Thyroid gland (tissue), 4 donors: Measurements from ENCODE around the gene NBAS. TPM values are rescaled to one million over a fixed set of nuclear protein-coding genes. Genes with fewer than 3 reads are reported as not detected.

ENCODE experiments used
- DNase-seq, 2 donors: peaks; one replicate each; pipeline ENCODE4 v3.0.0-alpha.2; 2019
- H3K27ac ChIP-seq, 3 donors: fragments of 200-600 bp; sonication (generic); 1 replicate in 2 of 3; 2 replicates in 1 of 3; pipeline ENCODE4 v1.5.1; 2016 to 2019; ENCODE audit warnings: mild to moderate bottlenecking in 1 of 3, moderate library complexity in 1 of 3
- H3K27me3 ChIP-seq: fragments of 200-600 bp; sonication (generic); one replicate; pipeline ENCODE4 v1.5.1; 2019
- H3K36me3 ChIP-seq, 2 donors: fragments of 200-600 bp; sonication (generic); one replicate each; pipeline ENCODE4 v1.5.1; 2016 to 2019
- H3K4me1 ChIP-seq, 2 donors: fragments of 200-600 bp; sonication (generic); one replicate each; pipeline ENCODE4 v1.5.1; 2017 to 2019
- H3K4me3 ChIP-seq, 3 donors: fragments of 200-600 bp; sonication (generic); replicated peaks in 1 of 3; 1 replicate in 2 of 3; 2 replicates in 1 of 3; pipeline ENCODE4 v1.5.1; 2016; ENCODE audit warnings: mild to moderate bottlenecking in 1 of 3
- H3K9me3 ChIP-seq: fragments of 200-600 bp; sonication (generic); one replicate; pipeline ENCODE4 v1.5.1; 2017
- CTCF ChIP-seq, 6 experiments: fragments of 200-600 bp in 3 of 6; fragments of 450-650 bp in 3 of 6; sonication (generic) in 3 of 6; IDR thresholded peaks; one replicate each; pipeline ENCODE4 v1.5.1; 2016 to 2019; ENCODE audit warnings: antibody characterized with exemption in 6 of 6, mild to moderate bottlenecking in 2 of 6, inconsistent platforms in 1 of 6, moderate library complexity in 1 of 6
- POLR2A ChIP-seq, 2 donors: fragments of 450-650 bp; IDR thresholded peaks; one replicate each; pipeline ENCODE4 v1.6.1; 2017; ENCODE audit warnings: antibody characterized with exemption in 2 of 2, mild to moderate bottlenecking in 2 of 2, moderate library complexity in 1 of 2
- WGBS, 2 donors: methylation state at CpG; one replicate each; pipeline ENCODE4 v1.1.5; 2017; 5-methylcytosine and 5-hydroxymethylcytosine counted together
- intact Hi-C: fragments of 100-400 bp; cut with DNase I; formaldehyde crosslinking; loops from one replicate; pipeline ENCODE4 v1.15.1; 2023
- total RNA-seq, 4 donors: library from RNA; depleted of rRNA; stranded (reverse); fragments of >200 nt; gene quantifications; one replicate each; pipeline ENCODE4 v1.2.3, GENCODE V29; 2016

Gene NBAS
- total RNA-seq, result 10 to 100 TPM; 50.4 to 71.5 (median 54.7) TPM

DNA sequence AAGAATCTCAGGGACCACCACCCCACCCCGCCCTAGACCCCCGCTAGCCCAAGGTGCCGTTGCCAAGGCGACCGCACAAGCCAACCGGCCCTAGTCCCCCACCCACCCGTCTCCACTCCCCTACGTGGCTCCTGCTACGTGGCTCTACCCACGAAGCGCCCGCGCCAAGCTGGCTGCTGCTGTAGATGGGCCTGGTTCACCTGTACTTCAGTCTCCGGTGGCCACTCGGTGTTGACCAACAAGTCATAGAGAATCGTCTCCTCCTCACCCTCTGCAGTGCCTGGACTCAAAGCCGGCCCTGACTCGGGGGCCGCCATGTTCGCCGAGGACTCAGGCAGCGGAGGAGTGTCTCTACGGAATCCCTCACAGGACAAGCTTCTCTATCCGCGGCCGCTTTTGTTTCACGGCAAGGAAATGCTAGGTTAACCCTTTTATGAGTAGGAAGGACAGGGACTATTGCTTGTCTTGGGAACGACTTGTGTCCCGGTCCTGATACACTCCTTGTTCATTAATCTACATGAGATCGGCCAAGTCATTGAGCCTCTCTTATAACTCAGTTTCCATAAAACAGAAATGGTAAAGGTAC is at the start of gene NBAS:
NBAS (minus strand) TSS at position 347 of the 586 bp plus-strand sequence; CDS start at position 317, 30 bp downstream.
- intact Hi-C loops, result no loop called here
- TF ChIP-seq POLR2A (IDR thresholded peaks at IDR 0.05), result peak in 1 of 2 donors; percentile 55
- no peak for TF ChIP-seq CTCF (IDR thresholded peaks at IDR 0.05)
- H3K36me3 ChIP-seq, result no peaks in the 10 kb centered on the region
- H3K9me3 ChIP-seq, result no peaks in the 10 kb centered on the region
- peak within 1 kb of the TSS; percentile 5 to 82 (median 70) for H3K27ac ChIP-seq
- no peaks in the 10 kb centered on the region for H3K27me3 ChIP-seq
- H3K4me3 ChIP-seq, result peak within 1 kb of the TSS; percentile 38 to 83 (median 81)
- H3K4me1 ChIP-seq, result peaks cover 11 to 12% of the 10 kb centered on the region in 2 donors
- peak; percentile 84 to 88 for DNase-seq
- 0 to 2% methylated on average over 17 to 24 of the region's 30 CpGs for WGBS, 2 donors

- intact Hi-C loops, result no loop called here
- no peaks in the 10 kb centered on the region for H3K27me3 ChIP-seq
- no peak for TF ChIP-seq CTCF (IDR thresholded peaks at IDR 0.05)
- no peak for TF ChIP-seq POLR2A (IDR thresholded peaks at IDR 0.05)
These were observed 49.4 kb upstream of the NBAS start for GRCh38 chr2:15610430-15610952.

GRCh38 chr2:15609341-15610042 is 48.4 kb upstream of the NBAS start:
- Histone ChIP-seq H3K27me3 (no peaks in the 10 kb centered on the region), H3K27ac (no peak overlapping the region), H3K9me3 (no peaks in the 10 kb centered on the region), H3K4me3 (no peak overlapping the region), H3K36me3 (peaks cover 41 to 52% of the 10 kb centered on the region in 2 donors), H3K4me1 (no peaks in the 10 kb centered on the region)
- WGBS, 2 donors, result 95 to 96% methylated on average over 1 of the region's 1 CpG
- TF ChIP-seq CTCF (IDR thresholded peaks at IDR 0.05) (no peak), POLR2A (IDR thresholded peaks at IDR 0.05) (no peak)
- DNase-seq, result no peak
- intact Hi-C loops, result no loop called here

More at GRCh38 chr2:15610430-15610952, 49.4 kb upstream of the NBAS start:
- Histone ChIP-seq H3K4me3 (no peak overlapping the region), H3K9me3 (no peaks in the 10 kb centered on the region), H3K36me3 (peaks cover 36 to 42% of the 10 kb centered on the region in 2 donors), H3K4me1 (no peaks in the 10 kb centered on the region), H3K27ac (no peak overlapping the region)
- WGBS, 2 donors, result 93 to 95% methylated on average over 5 of the region's 5 CpGs
- no peak for DNase-seq

DNA sequence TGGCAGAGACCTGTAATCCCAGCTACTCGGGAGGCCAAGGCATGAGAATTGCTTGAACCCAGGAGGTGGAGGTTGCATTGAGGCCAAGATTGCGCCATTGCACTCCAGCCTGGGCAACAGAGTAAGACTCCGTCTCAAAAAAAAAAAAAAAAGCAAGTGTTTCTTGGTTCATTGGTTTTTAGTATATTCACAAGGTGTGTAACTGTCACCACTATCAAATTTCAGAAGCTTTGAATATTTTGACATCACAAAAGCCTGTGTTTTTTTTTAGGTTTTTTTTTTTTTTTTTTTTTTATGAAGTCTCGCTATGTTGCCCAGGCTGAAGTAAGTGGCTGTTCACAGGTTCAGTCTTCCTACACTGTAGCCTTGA is 47.2 kb upstream of the NBAS start:
- DNase-seq, result no peak
- TF ChIP-seq POLR2A (IDR thresholded peaks at IDR 0.05), result no peak
- no peak for TF ChIP-seq CTCF (IDR thresholded peaks at IDR 0.05)
- H3K4me3 ChIP-seq, result no peak overlapping the region
- H3K9me3 ChIP-seq, result no peaks in the 10 kb centered on the region
- no peaks in the 10 kb centered on the region for H3K27me3 ChIP-seq
- peaks cover 51 to 62% of the 10 kb centered on the region in 2 donors for H3K36me3 ChIP-seq
- H3K4me1 ChIP-seq, result no peaks in the 10 kb centered on the region
- intact Hi-C loops, result no loop called here
- H3K27ac ChIP-seq, result no peak overlapping the region
- WGBS, 2 donors, result 95 to 98% methylated on average over 4 of the region's 4 CpGs
